Tibial nerve (tissue), 4 donors: Measurements from ENCODE around the gene ADGRD1. TPM values are rescaled to one million over a fixed set of nuclear protein-coding genes. Genes with fewer than 3 reads are reported as not detected.
A peak's percentile ranks its signal among the peaks of the same experiment; 100 is the strongest.

Source experiments
- DNase-seq, 2 donors: peaks; one replicate each; pipeline ENCODE4 v3.0.0-alpha.2; 2019; ENCODE audit warnings: low spot score in 2 of 2
- H3K27ac ChIP-seq, 4 donors: fragments of 200-600 bp; sonication (generic) in 3 of 4; one replicate each; pipeline ENCODE4 v1.5.1; 2017 to 2019; ENCODE audit warnings: mild to moderate bottlenecking in 1 of 4
- H3K27me3 ChIP-seq, 2 donors: fragments of 200-600 bp; sonication (generic) in 1 of 2; one replicate each; pipeline versions ENCODE4 v1.5.1 to v1.6.0; 2017 to 2019
- H3K36me3 ChIP-seq, 3 donors: fragments of 200-600 bp; sonication (generic); one replicate each; pipeline ENCODE4 v1.5.1; 2018 to 2019
- H3K4me1 ChIP-seq, 4 donors: fragments of 200-600 bp; sonication (generic) in 3 of 4; one replicate each; pipeline ENCODE4 v1.5.1; 2017 to 2019
- H3K4me3 ChIP-seq, 4 donors: fragments of 200-600 bp; sonication (generic) in 3 of 4; one replicate each; pipeline ENCODE4 v1.5.1; 2017 to 2019; ENCODE audit warnings: mild to moderate bottlenecking in 1 of 4, moderate library complexity in 1 of 4
- H3K9me3 ChIP-seq, 4 donors: fragments of 200-600 bp; sonication (generic) in 3 of 4; one replicate each; pipeline ENCODE4 v1.5.1; 2017 to 2019
- EP300 ChIP-seq, 2 donors: sonication (generic); formaldehyde crosslinking; IDR thresholded peaks; one replicate each; pipeline ENCODE4 v1.6.1; 2017; ENCODE audit warnings: antibody characterized with exemption in 2 of 2, mild to moderate bottlenecking in 1 of 2
- POLR2A ChIP-seq, 2 donors: fragments of 450-650 bp; IDR thresholded peaks; one replicate each; pipeline ENCODE4 v1.6.1; 2017; ENCODE audit warnings: antibody characterized with exemption in 2 of 2, mild to moderate bottlenecking in 2 of 2, moderate library complexity in 2 of 2
- WGBS, 2 donors: methylation state at CpG; one replicate each; pipeline ENCODE4 v1.1.5; 2018; 5-methylcytosine and 5-hydroxymethylcytosine counted together
- total RNA-seq, 4 donors: library from RNA; depleted of rRNA; stranded (reverse); fragments of >200 nt; gene quantifications; one replicate each; pipeline ENCODE4 v1.1.0, GENCODE V29; 2016
- TF ChIP-seq, protein P1 (sequence below), 5 experiments: fragments of 200-600 bp in 3 of 5; fragments of 450-650 bp in 2 of 5; sonication (generic) in 3 of 5; IDR thresholded peaks; one replicate each; pipeline ENCODE4 v1.5.1; 2016 to 2019; ENCODE audit warnings: antibody characterized with exemption in 5 of 5, mild to moderate bottlenecking in 3 of 5, moderate library complexity in 2 of 5

ADGRD1 gene
- total RNA-seq, 4 donors from 2014 or later = 99.0 to 179 (median 125) TPM

DNA sequence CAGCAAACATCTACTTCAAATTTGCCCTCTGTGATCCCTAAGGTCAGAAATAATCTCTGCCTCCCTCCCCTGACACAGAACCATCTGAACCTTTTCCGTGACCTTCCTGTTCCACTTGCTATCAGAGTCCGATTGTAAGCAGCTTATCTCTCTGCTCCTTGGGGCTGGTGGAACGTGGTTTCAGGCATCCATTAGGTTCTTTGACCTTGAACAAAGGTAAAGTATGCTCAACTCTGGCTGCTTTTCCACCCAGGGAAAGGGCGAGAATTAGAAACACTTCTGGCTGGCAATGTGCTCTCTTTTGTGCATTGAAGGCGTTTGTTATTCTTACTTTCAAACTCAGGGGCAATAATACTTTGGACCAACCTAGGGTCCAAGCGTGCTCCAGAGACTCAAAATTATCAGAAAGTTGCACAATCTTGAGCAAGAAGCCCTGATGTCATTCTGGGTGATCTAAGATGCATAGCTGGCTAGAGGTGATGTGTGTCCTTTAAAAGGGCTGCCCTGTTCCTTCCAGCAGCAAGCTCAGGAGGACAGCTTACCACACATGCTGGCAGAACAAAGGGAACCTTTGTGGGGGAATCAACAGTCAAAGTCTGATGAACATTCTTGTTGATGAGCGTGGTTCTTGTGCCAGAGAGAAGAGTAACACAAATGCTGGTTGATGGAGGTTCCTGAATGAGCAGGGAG lies 29.8 kb downstream of the ADGRD1 start:
- Histone ChIP-seq H3K36me3 (no peaks in the 10 kb centered on the region), H3K9me3 (no peaks in the 10 kb centered on the region), H3K4me1 (peaks cover 0 to 47% (median 0%) of the 10 kb centered on the region in 4 donors), H3K27me3 (no peaks in the 10 kb centered on the region), H3K4me3 (no peak overlapping the region), H3K27ac (peak overlapping the region in 3 of 4 donors; percentile 58 to 85 (median 60))
- peak in 1 of 2 donors; percentile 77 for DNase-seq
- WGBS, 2 donors = 46 to 51% methylated on average over 7 of the region's 7 CpGs
- no peak for TF ChIP-seq POLR2A (IDR thresholded peaks at IDR 0.05)
- TF ChIP-seq, protein P1, sequence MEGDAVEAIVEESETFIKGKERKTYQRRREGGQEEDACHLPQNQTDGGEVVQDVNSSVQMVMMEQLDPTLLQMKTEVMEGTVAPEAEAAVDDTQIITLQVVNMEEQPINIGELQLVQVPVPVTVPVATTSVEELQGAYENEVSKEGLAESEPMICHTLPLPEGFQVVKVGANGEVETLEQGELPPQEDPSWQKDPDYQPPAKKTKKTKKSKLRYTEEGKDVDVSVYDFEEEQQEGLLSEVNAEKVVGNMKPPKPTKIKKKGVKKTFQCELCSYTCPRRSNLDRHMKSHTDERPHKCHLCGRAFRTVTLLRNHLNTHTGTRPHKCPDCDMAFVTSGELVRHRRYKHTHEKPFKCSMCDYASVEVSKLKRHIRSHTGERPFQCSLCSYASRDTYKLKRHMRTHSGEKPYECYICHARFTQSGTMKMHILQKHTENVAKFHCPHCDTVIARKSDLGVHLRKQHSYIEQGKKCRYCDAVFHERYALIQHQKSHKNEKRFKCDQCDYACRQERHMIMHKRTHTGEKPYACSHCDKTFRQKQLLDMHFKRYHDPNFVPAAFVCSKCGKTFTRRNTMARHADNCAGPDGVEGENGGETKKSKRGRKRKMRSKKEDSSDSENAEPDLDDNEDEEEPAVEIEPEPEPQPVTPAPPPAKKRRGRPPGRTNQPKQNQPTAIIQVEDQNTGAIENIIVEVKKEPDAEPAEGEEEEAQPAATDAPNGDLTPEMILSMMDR (IDR thresholded peaks at IDR 0.05) = no peak
- TF ChIP-seq EP300 (IDR thresholded peaks at IDR 0.05) = peak; percentile 42 to 95

GRCh38 chr12:130984183-130985058 lies 30.7 kb downstream of the ADGRD1 start:
- 81 to 87% methylated on average over 12 of the region's 12 CpGs for whole genome bisulfite sequencing, 2 donors
- Histone ChIP-seq H3K9me3 (no peaks in the 10 kb centered on the region), H3K27ac (peak overlapping the region; percentile 43 to 85 (median 62)), H3K4me1 (peaks cover 0 to 43% (median 0%) of the 10 kb centered on the region in 4 donors), H3K27me3 (no peaks in the 10 kb centered on the region), H3K4me3 (no peak overlapping the region), H3K36me3 (no peaks in the 10 kb centered on the region)
- no peak for TF ChIP-seq POLR2A (IDR thresholded peaks at IDR 0.05)
- no peak for TF ChIP-seq EP300 (IDR thresholded peaks at IDR 0.05)
- TF ChIP-seq, protein P1 (IDR thresholded peaks at IDR 0.05) = no peak
- DNase-seq = no peak

DNA sequence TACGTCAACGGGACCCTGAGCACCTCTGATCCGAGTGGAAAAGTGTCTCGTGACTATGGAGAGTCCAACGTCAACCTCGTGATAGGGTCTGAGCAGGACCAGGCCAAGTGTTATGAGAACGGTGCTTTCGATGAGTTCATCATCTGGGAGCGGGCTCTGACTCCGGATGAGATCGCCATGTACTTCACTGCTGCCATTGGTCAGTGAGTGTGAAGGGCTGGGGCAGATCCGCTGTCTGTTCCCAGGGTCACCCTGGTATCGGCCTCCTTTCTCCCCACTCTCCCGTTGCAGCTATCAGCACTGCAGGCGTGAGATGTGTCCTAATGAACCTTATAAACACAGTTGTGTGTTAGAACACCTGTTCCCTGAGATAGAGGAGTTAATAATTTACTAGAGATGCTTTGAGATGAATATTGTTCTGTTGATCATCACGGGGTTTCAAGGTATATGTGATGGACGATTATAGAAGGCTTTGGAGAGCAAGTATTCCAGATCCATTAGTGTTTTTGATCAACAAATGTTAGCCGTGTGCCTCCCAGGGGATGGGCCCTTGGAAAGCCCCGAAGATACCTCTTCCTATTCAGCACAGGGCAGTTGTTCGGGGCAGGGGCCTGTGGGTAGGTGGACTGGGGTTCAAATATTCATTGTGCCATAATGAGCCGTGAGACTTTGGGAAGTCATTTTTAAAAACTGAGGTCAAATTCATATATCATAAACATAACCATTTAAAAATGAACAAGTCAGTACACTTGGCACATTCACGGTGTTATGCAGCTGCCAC lies 33.6 kb downstream of the ADGRD1 start:
- peaks cover 0 to 38% (median 0%) of the 10 kb centered on the region in 4 donors for H3K4me1 ChIP-seq
- peaks cover 0 to 3% (median 0%) of the 10 kb centered on the region in 3 donors for H3K36me3 ChIP-seq
- 84% methylated on average over 22 of the region's 22 CpGs for WGBS, 2 donors
- TF ChIP-seq EP300 (IDR thresholded peaks at IDR 0.05) = no peak
- no peaks in the 10 kb centered on the region for H3K9me3 ChIP-seq
- DNase-seq = no peak
- H3K27me3 ChIP-seq = no peaks in the 10 kb centered on the region
- no peak overlapping the region for H3K4me3 ChIP-seq
- H3K27ac ChIP-seq = peak overlapping the region in 2 of 4 donors; percentile 19 to 37

GRCh38 chr12:130988261-130988660 lies 34.6 kb downstream of the ADGRD1 start:
- WGBS, 2 donors = 91 to 92% methylated on average over 5 of the region's 5 CpGs
- no peaks in the 10 kb centered on the region for H3K27me3 ChIP-seq
- no peak for TF ChIP-seq POLR2A (IDR thresholded peaks at IDR 0.05)
- TF ChIP-seq, protein P1 (IDR thresholded peaks at IDR 0.05) = no peak
- no peak for TF ChIP-seq EP300 (IDR thresholded peaks at IDR 0.05)

DNA sequence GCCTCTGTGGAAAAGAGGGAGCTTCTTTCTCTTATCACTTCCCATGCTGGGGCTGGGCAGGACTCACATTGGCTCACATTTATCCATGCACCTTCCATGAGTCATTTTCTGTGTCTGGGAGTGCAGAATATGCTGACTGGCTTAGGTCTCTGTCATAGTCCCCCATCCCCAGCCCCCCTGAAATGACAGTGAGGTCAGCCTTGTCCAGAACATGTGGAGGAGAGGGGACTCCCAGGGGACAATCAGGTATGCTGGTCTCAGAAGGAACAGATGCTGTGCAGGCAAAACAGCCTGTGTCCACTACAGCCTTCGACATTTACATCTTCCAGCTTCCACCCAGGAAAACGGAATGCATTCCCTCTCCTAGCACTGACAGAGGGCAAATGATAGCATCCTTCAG lies 35.0 kb downstream of the ADGRD1 start:
- peaks cover 0 to 17% (median 0%) of the 10 kb centered on the region in 3 donors for H3K36me3 ChIP-seq
- no peak for DNase-seq
- no peak overlapping the region for H3K4me3 ChIP-seq
- no peaks in the 10 kb centered on the region for H3K27me3 ChIP-seq
- H3K27ac ChIP-seq = peak overlapping the region in 1 of 4 donors; percentile 72
- no peaks in the 10 kb centered on the region for H3K9me3 ChIP-seq
- WGBS, 2 donors = 56 to 78% methylated on average over 2 of the region's 2 CpGs
- TF ChIP-seq POLR2A (IDR thresholded peaks at IDR 0.05) (no peak), EP300 (IDR thresholded peaks at IDR 0.05) (no peak)
- TF ChIP-seq, protein P1 (IDR thresholded peaks at IDR 0.05) = no peak
- peaks cover 0 to 26% (median 0%) of the 10 kb centered on the region in 4 donors for H3K4me1 ChIP-seq

More at GRCh38 chr12:130988261-130988660, 34.6 kb downstream of the ADGRD1 start:
- no peak for DNase-seq
- peaks cover 0 to 29% (median 0%) of the 10 kb centered on the region in 4 donors for H3K4me1 ChIP-seq
- H3K4me3 ChIP-seq = no peak overlapping the region
- no peaks in the 10 kb centered on the region for H3K9me3 ChIP-seq
- H3K27ac ChIP-seq = peak overlapping the region in 1 of 4 donors; percentile 72
- H3K36me3 ChIP-seq = peaks cover 0 to 12% (median 0%) of the 10 kb centered on the region in 3 donors
